IMR-90 (cell line): ENCODE data around the gene TMEM179. TPM values are rescaled to one million over a fixed set of nuclear protein-coding genes. Genes with fewer than 3 reads are reported as not detected.

Experiments
- ATAC-seq: fragments of 200-7000 bp; cut with Tn5 transposase; 2 replicates; pipeline ENCODE4 v1.9.1; 2020; ENCODE audit warnings: low read depth, mild to moderate bottlenecking, moderate library complexity
- BruUV-seq: library from RNA; stranded (reverse); fragments of 400-500 nt; replicated peaks from 2 replicates; lab custom pipeline; 2021; lab: Mats Ljungman, UMichigan
- CTCF ChIA-PET: fragments of 300-600 bp; formaldehyde crosslinking; extraction: SDS; loops from one replicate; lab custom pipeline; 2021; ENCODE audit warnings: antibody characterized with exemption; lab: Yijun Ruan, JAX
- POLR2A ChIA-PET: fragments of 300-600 bp; sonication (Branson Sonifier 250); formaldehyde crosslinking; loops from one replicate; lab custom pipeline; 2022; ENCODE audit warnings: antibody characterized with exemption; ENCODE audit not compliant: unreplicated experiment; lab: Charles Lee
- DNase-seq: peaks from one replicate; pipeline ENCODE4 v3.0.0; 2013
- H2AFZ ChIP-seq: replicated peaks from 2 replicates; pipeline ENCODE3; 2013; ENCODE audit warnings: low read length, mild to moderate bottlenecking; ENCODE audit not compliant: poor library complexity
- H2AK5ac ChIP-seq: 2 replicates; pipeline ENCODE4 v1.6.1; 2013; ENCODE audit warnings: low read depth, low read length, inconsistent platforms
- H2AK9ac ChIP-seq: replicated peaks from 2 replicates; pipeline ENCODE3; 2013; ENCODE audit warnings: mild to moderate bottlenecking, low read depth, low read length, moderate library complexity; ENCODE audit not compliant: poor library complexity
- H2BK120ac ChIP-seq: 2 replicates; pipeline ENCODE4 v1.6.1; 2013; ENCODE audit warnings: low read depth, low read length, inconsistent platforms
- H2BK15ac ChIP-seq: 3 replicates; pipeline ENCODE4 v1.6.1; 2013; ENCODE audit warnings: low read depth, low read length, inconsistent platforms
- H2BK20ac ChIP-seq: 2 replicates; pipeline ENCODE4 v1.6.1; 2013; ENCODE audit warnings: low read depth, mild to moderate bottlenecking, inconsistent platforms, low read length, moderate library complexity
- H2BK5ac ChIP-seq: 2 replicates; pipeline ENCODE4 v1.6.1; 2013; ENCODE audit warnings: mild to moderate bottlenecking, low read depth, low read length, inconsistent platforms; ENCODE audit not compliant: poor library complexity, severe bottlenecking
- H3K14ac ChIP-seq: replicated peaks from 2 replicates; pipeline ENCODE4 v1.6.1; 2013; ENCODE audit warnings: low read depth, low read length, inconsistent platforms
- H3K18ac ChIP-seq: 2 replicates; pipeline ENCODE4 v1.6.1; 2013; ENCODE audit warnings: low read depth, low read length, control low read depth
- H3K23ac ChIP-seq: 2 replicates; pipeline ENCODE4 v1.6.1; 2013; ENCODE audit warnings: low read depth, low read length, inconsistent platforms
- H3K27ac ChIP-seq: 2 replicates; pipeline ENCODE4 v1.5.1; 2013; ENCODE audit warnings: mild to moderate bottlenecking, control low read depth, low read length; ENCODE audit not compliant: insufficient read depth
- H3K27me3 ChIP-seq: 2 replicates; pipeline ENCODE4 v1.6.1; 2013; ENCODE audit warnings: low read length; ENCODE audit not compliant: control insufficient read depth, insufficient read depth
- H3K36me3 ChIP-seq: 2 replicates; pipeline ENCODE4 v1.6.1; 2013; ENCODE audit warnings: low read length, mixed read lengths; ENCODE audit not compliant: control insufficient read depth, insufficient read depth
- H3K4ac ChIP-seq: 2 replicates; pipeline ENCODE4 v1.6.1; 2013; ENCODE audit warnings: low read depth, low read length, inconsistent platforms
- H3K4me1 ChIP-seq: 2 replicates; pipeline ENCODE4 v1.6.1; 2013; ENCODE audit warnings: low read length, mixed read lengths; ENCODE audit not compliant: control insufficient read depth, insufficient read depth
- H3K4me2 ChIP-seq: 2 replicates; pipeline ENCODE4 v1.6.1; 2013; ENCODE audit warnings: low read depth, mild to moderate bottlenecking, control low read depth, low read length, moderate library complexity
- H3K4me3 ChIP-seq: 2 replicates; pipeline ENCODE4 v1.5.1; 2013; ENCODE audit warnings: low read depth, mild to moderate bottlenecking, control low read depth, low read length, moderate library complexity; ENCODE audit not compliant: insufficient read depth
- H3K56ac ChIP-seq: 2 replicates; pipeline ENCODE4 v1.6.1; 2013; ENCODE audit warnings: low read length, inconsistent platforms; ENCODE audit not compliant: insufficient read depth; ENCODE audit errors: extremely low read depth
- H3K79me1 ChIP-seq, 2 experiments: 2 replicates each; pipeline ENCODE4 v1.6.1; 2013; ENCODE audit warnings: low read length in 2 of 2, inconsistent platforms in 1 of 2, low read depth in 1 of 2
- H3K9ac ChIP-seq: 2 replicates; pipeline ENCODE4 v1.6.1; 2013; ENCODE audit warnings: low read depth, low read length, control low read depth
- H3K9me1 ChIP-seq: 2 replicates; pipeline ENCODE4 v1.6.1; 2013; ENCODE audit warnings: low read length, inconsistent platforms; ENCODE audit not compliant: insufficient read depth
- H3K9me3 ChIP-seq: 2 replicates; pipeline ENCODE4 v1.6.1; 2013; ENCODE audit warnings: low read length; ENCODE audit not compliant: control insufficient read depth, insufficient read depth
- H4K20me1 ChIP-seq: 2 replicates; pipeline ENCODE4 v1.6.1; 2013; ENCODE audit warnings: low read length, inconsistent platforms; ENCODE audit not compliant: insufficient read depth
- H4K5ac ChIP-seq: 2 replicates; pipeline ENCODE4 v1.6.1; 2013; ENCODE audit warnings: mild to moderate bottlenecking, low read depth, low read length, control low read depth
- H4K8ac ChIP-seq, 2 experiments: 2 replicates each; pipeline ENCODE4 v1.6.1; 2013; ENCODE audit warnings: low read depth in 2 of 2, low read length in 2 of 2, control low read depth in 1 of 2, inconsistent platforms in 1 of 2
- H4K91ac ChIP-seq: 2 replicates; pipeline ENCODE4 v1.6.1; 2013; ENCODE audit warnings: low read depth, low read length, inconsistent platforms; ENCODE audit not compliant: insufficient read depth
- BHLHE40 ChIP-seq: fragments of 150-350 bp; IDR thresholded peaks from 2 replicates; pipeline ENCODE4 v1.6.1; 2016; ENCODE audit warnings: mild to moderate bottlenecking, low read depth, low read length
- CEBPB ChIP-seq: IDR thresholded peaks from 2 replicates; pipeline ENCODE4 v1.6.1; 2012; ENCODE audit warnings: low read depth, low read length, improper control_type of control experiment
- CHD1 ChIP-seq: IDR thresholded peaks from 2 replicates; pipeline ENCODE4 v1.6.1; 2012; ENCODE audit warnings: low read depth, low read length, improper control_type of control experiment
- CTCF ChIP-seq: conservative IDR thresholded peaks from 2 replicates; pipeline ENCODE4 v1.5.1; 2012; ENCODE audit warnings: mild to moderate bottlenecking, low read depth, low read length, improper control_type of control experiment
- ELK1 ChIP-seq: fragments of 150-350 bp; IDR thresholded peaks from 2 replicates; pipeline ENCODE4 v1.6.1; 2016; ENCODE audit warnings: low read depth, mild to moderate bottlenecking, low read length, moderate library complexity, borderline replicate concordance
- FOS ChIP-seq: fragments of 150-350 bp; IDR thresholded peaks from 2 replicates; pipeline ENCODE4 v1.6.1; 2016; ENCODE audit warnings: low read depth, low read length
- MAFK ChIP-seq: IDR thresholded peaks from 2 replicates; pipeline ENCODE4 v1.6.1; 2012; ENCODE audit warnings: low read depth, low read length, improper control_type of control experiment
- MAZ ChIP-seq: IDR thresholded peaks from 2 replicates; pipeline ENCODE4 v1.6.1; 2012; ENCODE audit warnings: low read depth, mild to moderate bottlenecking, low read length, improper control_type of control experiment, moderate library complexity, borderline replicate concordance
- MXI1 ChIP-seq: IDR thresholded peaks from 2 replicates; pipeline ENCODE4 v1.6.1; 2012; ENCODE audit warnings: low read depth, mild to moderate bottlenecking, low read length, moderate library complexity, borderline replicate concordance
- NFE2L2 ChIP-seq: fragments of 150-350 bp; IDR thresholded peaks from 2 replicates; pipeline ENCODE4 v1.6.1; 2016; ENCODE audit warnings: low read depth, mild to moderate bottlenecking, low read length
- POLR2A ChIP-seq: IDR thresholded peaks from 2 replicates; pipeline ENCODE4 v1.6.1; 2012; ENCODE audit warnings: mild to moderate bottlenecking, low read depth, low read length
- RAD21 ChIP-seq: IDR thresholded peaks from 2 replicates; pipeline ENCODE4 v1.6.1; 2012; ENCODE audit warnings: low read length, improper control_type of control experiment
- RCOR1 ChIP-seq: IDR thresholded peaks from 2 replicates; pipeline ENCODE4 v1.6.1; 2012; ENCODE audit warnings: mild to moderate bottlenecking, low read length, improper control_type of control experiment; ENCODE audit not compliant: insufficient replicate concordance
- RFX5 ChIP-seq: IDR thresholded peaks from 2 replicates; pipeline ENCODE4 v1.8.0; 2012; ENCODE audit warnings: low read depth, mild to moderate bottlenecking, low read length, moderate library complexity
- SMC3 ChIP-seq: fragments of 150-350 bp; IDR thresholded peaks from 2 replicates; pipeline ENCODE4 v1.6.1; 2016; ENCODE audit warnings: low read depth, mild to moderate bottlenecking, antibody characterized with exemption, low read length, moderate library complexity
- USF2 ChIP-seq: fragments of 150-350 bp; IDR thresholded peaks from 2 replicates; pipeline ENCODE4 v1.6.1; 2017; ENCODE audit warnings: mild to moderate bottlenecking, antibody characterized with exemption, low read length, low read depth
- WGBS, 2 experiments: methylation state at CpG; one replicate each; pipeline versions ENCODE4 v1.1.5 to v1.1.7; 2013; ENCODE audit warnings: missing lambda C conversion rate in 2 of 2; ENCODE audit not compliant: insufficient read length in 1 of 2; ENCODE audit errors: extremely low coverage in 2 of 2; 5-methylcytosine and 5-hydroxymethylcytosine counted together
- dilution Hi-C: fragments of 300-500 bp; cut with HindIII; formaldehyde crosslinking; loops from one replicate; pipeline ENCODE4 v1.14.3; 2018; ENCODE audit warnings: low sequenced_read_pairs; ENCODE audit not compliant: unreplicated experiment
- in situ Hi-C: fragments of 300-500 bp; cut with MboI; formaldehyde crosslinking; loops from 3 replicates; pipeline ENCODE4 v1.14.3; 2019; ENCODE audit warnings: low sequenced_read_pairs, inconsistent platforms, mixed read lengths
- intact Hi-C: fragments of 100-400 bp; cut with micrococcal nuclease; formaldehyde crosslinking; loops from 2 replicates; pipeline ENCODE4 v1.10.0; 2022
- polyA plus RNA-seq, 3 experiments: library from polyadenylated mRNA; depleted of rRNA; stranded (reverse); fragments of >200 nt; gene quantifications; 2 replicates each; pipeline ENCODE4 v1.2.3, GENCODE V29; 2012; ENCODE audit warnings: low replicate concordance in 1 of 3
- total RNA-seq: library from RNA; depleted of rRNA; stranded (reverse); fragments of >200 nt; gene quantifications from 2 replicates; pipeline ENCODE4 v1.2.3, GENCODE V29; 2012

TMEM179 gene
- total and polyA plus RNA-seq, 2 of the 4 experiments (the other 2 are of a cell fraction): not detected

GRCh38 chr14:104636131-104636530 is 31.6 kb upstream of the TMEM179 start:
- Histone ChIP-seq H3K56ac (no peak overlapping the region), H3K4me3 (no peak overlapping the region), H4K8ac (no peak overlapping the region), H2BK20ac (no peak overlapping the region), H3K9me1 (no peaks in the 10 kb centered on the region), H2BK120ac (no peak overlapping the region), H3K27me3 (peaks cover 17% of the 10 kb centered on the region), H3K14ac (no peak overlapping the region), H2BK15ac (no peak overlapping the region), H4K20me1 (no peaks in the 10 kb centered on the region), H3K23ac (no peak overlapping the region), H2BK5ac (no peak overlapping the region), H4K91ac (no peak overlapping the region), H3K4me1 (no peaks in the 10 kb centered on the region), H4K5ac (no peak overlapping the region), H3K18ac (no peak overlapping the region), H3K36me3 (no peaks in the 10 kb centered on the region), H3K4me2 (no peak overlapping the region), H3K9me3 (no peaks in the 10 kb centered on the region), H3K9ac (no peak overlapping the region), H2AK9ac (no peak overlapping the region), H3K4ac (no peak overlapping the region), H3K79me1 (no peaks in the 10 kb centered on the region), H3K27ac (no peak overlapping the region), H2AK5ac (no peak overlapping the region), H2AFZ (no peak overlapping the region)
- DNase-seq (no peak), ATAC-seq (no peak)
- intact Hi-C loops: no loop called here
- dilution Hi-C loops: no loop called here
- CTCF ChIA-PET: no interaction called here
- BruUV-seq: no TSS peak
- TF ChIP-seq RFX5 (no peak), POLR2A (no peak), CEBPB (no peak), RAD21 (no peak), BHLHE40 (no peak), ELK1 (no peak), MAZ (no peak), NFE2L2 (no peak), MAFK (no peak), USF2 (no peak), CTCF (no peak), MXI1 (no peak), SMC3 (no peak), CHD1 (no peak), FOS (no peak), RCOR1 (no peak)
- in situ Hi-C loops: loop anchor here (25.0 kb wide), 1 partner anchor 549 kb away; the partner anchor contains the start of gene ASPG
- POLR2A ChIA-PET: no interaction called here
- no CpG with 5 or more reads among the region's 11 CpGs for WGBS, 2 experiments
